ENCODE results near the gene SART1.

Gene SART1, protein sequence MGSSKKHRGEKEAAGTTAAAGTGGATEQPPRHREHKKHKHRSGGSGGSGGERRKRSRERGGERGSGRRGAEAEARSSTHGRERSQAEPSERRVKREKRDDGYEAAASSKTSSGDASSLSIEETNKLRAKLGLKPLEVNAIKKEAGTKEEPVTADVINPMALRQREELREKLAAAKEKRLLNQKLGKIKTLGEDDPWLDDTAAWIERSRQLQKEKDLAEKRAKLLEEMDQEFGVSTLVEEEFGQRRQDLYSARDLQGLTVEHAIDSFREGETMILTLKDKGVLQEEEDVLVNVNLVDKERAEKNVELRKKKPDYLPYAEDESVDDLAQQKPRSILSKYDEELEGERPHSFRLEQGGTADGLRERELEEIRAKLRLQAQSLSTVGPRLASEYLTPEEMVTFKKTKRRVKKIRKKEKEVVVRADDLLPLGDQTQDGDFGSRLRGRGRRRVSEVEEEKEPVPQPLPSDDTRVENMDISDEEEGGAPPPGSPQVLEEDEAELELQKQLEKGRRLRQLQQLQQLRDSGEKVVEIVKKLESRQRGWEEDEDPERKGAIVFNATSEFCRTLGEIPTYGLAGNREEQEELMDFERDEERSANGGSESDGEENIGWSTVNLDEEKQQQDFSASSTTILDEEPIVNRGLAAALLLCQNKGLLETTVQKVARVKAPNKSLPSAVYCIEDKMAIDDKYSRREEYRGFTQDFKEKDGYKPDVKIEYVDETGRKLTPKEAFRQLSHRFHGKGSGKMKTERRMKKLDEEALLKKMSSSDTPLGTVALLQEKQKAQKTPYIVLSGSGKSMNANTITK

DNA sequence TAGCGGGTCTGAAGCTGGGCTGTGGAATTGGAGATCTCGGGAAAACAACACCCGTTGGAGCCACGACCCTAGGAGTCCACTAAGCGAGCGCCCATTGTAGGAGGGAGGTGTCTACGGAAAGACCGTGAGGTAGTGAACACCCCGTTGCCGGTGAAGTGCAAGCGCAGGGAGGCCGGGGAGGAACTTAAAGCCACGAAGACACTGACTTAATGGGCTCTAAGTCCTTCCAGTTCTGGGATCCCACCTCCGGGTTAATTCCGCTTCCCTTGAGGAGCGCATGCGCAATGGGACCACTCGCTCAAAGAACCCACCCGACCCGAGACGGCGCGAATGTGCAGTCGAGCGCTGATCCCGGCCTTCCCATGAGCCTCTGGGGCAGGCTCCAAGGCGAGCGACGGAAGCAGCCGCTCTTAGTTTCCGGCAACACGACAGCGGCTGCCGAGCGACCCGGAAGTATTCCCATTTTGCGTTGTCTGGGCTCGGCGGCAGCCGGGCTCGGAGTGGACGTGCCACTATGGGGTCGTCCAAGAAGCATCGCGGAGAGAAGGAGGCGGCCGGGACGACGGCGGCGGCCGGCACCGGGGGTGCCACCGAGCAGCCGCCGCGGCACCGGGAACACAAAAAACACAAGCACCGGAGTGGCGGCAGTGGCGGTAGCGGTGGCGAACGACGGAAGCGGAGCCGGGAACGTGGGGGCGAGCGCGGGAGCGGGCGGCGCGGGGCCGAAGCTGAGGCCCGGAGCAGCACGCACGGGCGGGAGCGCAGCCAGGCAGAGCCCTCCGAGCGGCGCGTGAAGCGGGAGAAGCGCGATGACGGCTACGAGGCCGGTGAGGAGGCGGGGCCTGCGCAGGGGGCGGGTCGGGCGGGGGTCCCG lies at the start of gene SART1:
Gene SART1, plus strand, starts transcription at position 468 of the 874 bp plus-strand sequence. Its CDS starts 47 bp downstream, at position 515.
- DNase-seq (ENCODE audit: extremely low read depth in 1 of 2, low read depth in 1 of 2): peak; percentile 93 to 97

DNA sequence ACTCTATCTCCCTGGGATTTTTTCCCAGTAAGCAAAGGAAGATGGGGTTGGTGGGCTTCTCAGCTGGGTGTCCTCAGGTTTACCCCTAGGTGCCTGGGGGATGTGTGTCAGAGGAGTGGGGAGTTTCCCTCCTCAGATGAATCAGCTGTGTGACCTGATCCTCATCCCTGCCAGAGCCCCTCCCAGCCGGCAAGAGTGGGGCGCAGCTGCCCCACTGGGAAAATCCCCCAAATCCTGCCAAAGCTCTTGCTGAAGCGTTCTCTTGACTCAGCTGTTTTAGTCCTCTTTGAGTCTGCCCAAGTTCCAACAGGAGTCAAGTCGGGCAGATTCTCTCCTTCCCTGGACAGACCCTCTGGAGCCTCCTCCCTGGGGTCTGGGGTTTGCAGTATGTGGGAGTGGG lies 48.7 kb upstream of the SART1 start:
- no peak for DNase-seq (ENCODE audit: extremely low read depth in 1 of 2, low read depth in 1 of 2)

DNA sequence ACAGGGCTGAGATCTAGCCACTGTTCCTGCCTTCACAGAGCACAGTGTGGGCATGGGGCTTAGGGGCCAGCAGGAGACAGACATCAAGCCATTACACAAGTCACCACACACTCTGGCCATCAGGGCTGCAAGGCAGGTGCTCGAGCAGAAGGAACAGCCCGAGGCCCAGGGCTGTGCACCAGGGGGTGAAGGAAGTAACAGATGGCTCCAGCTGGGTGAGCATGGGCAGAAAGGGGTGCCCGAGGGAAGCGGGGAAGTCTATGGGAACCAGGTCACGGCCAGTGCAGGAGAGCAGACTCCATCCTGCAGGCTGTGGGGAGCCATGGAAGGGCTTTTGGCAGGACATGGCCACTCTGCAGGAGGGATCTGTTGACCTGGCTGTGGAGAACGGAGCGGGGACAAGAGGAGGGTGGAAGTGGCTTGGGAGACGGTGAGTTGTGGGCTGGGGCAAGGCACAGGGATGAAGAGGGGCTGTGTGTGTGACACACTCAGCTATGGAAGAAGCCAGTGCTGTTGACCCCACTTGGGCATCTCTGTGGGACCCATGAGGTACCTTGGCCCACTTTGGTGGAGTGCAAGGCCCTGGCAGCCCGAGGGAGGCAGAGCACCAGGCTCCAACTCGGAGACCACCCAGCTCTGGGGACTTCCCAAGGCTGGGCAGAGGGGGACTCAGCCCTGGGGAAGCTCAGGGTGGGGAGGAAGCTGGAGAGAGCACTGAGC lies 46.3 kb upstream of the SART1 start:
- no peak for DNase-seq (ENCODE audit: extremely low read depth in 1 of 2, low read depth in 1 of 2)

DNA sequence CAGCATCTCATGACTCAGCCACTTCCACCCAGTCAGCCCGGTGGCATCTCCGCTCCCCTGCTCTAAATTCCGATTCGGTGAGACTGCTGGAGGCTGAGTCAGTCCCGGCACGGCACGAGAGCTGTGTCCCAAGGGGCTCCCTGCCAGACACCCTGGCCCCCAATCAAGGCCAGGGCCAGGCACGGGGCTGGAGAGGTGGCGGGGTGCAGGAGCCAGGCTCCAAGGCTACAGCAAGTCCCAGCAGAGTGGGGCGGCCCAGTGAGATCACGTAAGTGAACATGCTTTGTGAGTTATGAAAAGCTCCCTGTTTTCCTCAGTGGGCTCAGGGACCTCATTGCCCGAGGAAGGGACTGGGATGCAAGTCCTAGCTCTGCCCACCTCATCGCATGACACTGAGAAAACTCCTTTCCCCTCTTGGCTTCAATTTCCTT lies 45.7 kb upstream of the SART1 start:
- no peak for DNase-seq (ENCODE audit: extremely low read depth in 1 of 2, low read depth in 1 of 2)

DNA sequence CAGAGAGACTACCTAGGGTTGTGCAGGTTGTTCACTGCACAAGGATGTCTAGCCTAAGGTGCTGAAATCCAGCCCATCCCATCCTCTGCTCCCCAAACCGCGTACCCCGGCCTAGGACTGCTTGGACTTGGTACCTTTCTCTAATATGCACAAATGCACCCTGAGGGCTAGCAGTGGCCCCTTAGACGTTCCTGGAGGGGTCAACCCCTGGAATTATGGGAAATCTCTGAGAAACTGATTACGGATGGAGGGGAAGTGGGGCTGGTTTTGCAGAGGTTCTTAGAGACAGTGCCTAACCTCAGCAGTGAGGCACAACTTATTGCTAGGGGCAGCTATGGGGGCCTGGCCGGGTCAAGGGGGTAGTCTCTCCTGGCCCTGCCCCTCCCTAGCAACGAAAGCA lies 45.1 kb upstream of the SART1 start:
- no peak for DNase-seq (ENCODE audit: extremely low read depth in 1 of 2, low read depth in 1 of 2)

DNA sequence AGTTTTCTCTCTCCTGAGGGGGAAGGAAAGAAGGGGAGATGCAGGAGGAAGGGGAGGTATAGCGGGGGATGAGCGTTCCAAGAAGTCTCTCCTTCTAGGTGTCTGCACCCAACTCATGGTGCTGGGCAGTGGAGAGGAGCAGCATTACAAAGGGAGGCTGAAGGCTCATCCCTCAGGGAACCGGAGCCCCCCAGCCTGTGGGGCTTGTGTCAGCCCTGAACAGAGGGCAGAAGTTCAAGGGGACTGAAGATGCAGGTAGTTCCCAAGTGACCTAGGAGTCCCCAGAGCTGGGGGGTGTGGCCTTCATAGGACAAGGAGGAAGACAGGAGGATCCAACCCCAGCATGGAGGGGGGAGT lies 44.5 kb upstream of the SART1 start:
- DNase-seq (ENCODE audit: extremely low read depth in 1 of 2, low read depth in 1 of 2): no peak

DNA sequence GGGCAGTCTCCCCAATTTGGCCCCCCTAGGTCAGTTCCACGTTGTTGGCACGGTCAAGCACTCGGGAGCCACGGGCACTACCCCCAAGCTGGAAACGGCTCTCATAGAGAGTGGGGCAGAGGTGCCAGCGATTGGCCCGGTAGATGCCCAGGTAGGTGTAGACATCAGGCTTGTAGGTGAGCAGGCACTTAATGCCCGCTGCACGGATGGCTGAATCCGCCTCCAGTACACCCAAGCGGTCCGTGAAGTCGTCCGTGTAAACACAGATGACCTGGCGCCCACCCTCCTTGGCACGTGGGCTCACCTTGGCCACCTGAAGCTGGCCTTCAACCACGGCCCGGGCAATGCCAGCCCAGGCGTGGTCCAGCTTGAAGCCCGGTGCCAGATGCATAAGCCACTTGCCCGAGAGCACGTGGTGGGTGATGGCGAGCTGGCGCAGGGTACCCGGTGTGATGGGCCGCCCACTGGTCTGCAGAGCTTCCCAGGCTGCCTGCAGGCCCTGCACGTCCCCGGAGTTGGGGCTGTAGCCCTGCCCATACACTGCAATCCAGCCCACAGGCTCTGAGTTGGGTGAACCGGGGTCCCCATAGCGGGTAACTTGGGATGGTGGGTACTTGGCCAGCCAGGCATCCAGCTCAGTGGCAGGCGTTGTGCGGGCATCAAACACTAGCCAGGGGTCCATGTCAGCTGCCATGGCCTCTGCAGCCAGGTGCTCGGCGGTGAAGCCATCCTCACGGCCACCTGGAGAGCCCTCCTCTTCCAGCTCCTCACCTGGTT lies 43.9 kb upstream of the SART1 start:
- no peak for DNase-seq (ENCODE audit: extremely low read depth in 1 of 2, low read depth in 1 of 2)

DNA sequence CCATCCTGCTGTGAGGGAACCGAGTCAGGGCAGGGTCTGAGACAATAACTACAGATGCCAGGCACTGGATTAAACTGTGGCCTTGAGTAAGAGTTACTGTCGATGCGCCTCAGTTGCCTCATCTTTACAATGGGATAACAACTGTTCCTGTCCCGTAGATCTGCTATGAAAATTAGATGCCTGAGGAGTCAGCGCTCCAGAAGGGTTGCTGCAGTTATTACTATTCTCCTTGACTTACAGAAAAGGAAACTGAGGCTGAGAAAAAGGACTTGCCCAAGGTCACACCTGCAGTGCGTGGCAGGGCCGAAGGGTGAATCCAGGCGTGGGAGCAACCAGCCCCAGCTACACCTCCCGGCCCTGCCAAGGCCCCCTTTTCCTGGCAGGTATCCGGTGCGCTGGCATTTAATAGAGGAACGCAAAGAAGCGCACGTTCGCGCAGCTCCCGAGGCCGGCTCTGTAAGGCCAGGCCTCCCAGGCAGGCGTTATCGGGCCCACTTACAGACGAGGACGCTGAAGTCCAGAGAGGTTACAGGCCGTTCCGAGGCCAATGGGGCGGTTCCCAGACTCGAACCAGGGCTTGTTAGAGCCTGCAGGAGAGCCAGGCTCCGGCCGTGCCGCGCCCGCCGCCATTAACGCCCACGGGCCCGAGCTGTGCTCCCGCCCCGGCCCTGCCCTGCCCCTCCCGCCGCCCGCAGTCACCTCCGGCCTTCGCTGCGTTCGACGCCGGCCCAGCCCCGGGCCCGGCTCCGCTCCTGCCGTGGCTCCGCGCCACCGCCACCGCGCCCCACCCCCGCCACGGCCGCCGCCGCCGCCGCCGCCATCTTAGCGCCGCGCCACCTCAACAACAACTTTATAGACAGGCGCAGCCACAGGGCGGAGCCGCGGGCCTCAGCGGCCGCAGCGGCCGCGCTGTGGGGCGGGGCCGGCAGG lies 43.1 kb upstream of the SART1 start, which contains the start of gene C11orf68:
Gene C11orf68, minus strand, starts transcription at position 852 of the 930 bp plus-strand sequence. Its CDS starts 31 bp downstream, at position 821.
- no peak for DNase-seq (ENCODE audit: extremely low read depth in 1 of 2, low read depth in 1 of 2)

DNA sequence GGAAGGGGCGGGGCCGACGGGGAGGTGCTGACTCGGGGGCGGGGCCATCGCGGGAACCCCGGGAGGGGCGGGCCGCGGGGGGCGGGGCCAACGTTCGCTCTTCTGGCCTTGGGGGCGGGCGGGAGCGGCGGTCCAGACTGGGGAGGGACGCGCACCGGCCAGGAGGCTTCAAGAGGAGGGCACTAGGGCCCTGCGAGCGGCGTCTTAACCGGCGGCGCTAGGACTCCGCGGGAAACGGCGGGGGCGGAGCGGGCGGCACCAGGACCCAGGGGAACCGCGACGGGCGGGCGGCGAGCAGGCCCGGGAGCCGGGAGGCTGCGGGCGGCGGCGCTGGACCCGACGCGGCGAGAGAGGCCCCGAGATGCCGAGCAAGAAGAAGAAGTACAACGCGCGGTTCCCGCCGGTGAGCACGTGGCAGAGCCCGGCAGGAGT lies 42.4 kb upstream of the SART1 start, which contains the start of gene DRAP1:
Gene DRAP1, plus strand, starts transcription at position 286 of the 432 bp plus-strand sequence. Its CDS starts 76 bp downstream, at position 362.
- peak; percentile 97 to 98 for DNase-seq (ENCODE audit: extremely low read depth in 1 of 2, low read depth in 1 of 2)

DNA sequence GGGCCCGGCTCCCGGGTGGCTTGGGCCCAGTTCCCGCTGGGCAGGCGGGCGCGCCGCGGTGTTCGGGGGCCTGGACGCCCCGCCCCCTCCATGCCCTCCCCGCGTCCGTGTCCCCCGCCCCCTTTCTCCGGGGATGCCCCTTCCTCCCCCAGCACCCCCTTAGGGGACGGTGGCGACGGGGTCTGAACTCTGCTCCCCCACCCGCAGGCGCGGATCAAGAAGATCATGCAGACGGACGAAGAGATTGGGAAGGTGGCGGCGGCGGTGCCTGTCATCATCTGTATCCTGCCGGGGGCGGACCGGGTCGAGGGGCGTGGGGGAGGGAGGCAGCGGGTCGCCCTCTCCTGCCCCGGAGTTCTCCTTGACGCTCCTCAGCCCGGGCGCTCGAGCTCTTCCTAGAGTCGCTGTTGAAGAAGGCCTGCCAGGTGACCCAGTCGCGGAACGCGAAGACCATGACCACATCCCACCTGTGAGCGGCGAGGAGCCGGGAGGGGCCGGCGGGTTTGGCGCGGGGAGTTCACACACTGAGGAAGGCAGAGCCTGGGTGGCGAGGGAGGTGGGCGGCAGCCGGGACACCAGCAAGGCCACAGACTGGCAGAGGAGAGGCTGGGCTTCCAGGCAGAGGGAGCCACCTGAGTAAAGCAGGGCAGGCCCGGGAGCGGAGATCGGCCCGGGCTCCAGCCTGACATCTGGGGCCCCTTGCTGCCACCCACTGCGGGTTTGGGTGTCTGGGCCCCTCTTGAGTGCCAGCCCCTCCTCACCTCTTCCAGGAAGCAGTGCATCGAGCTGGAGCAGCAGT lies 41.8 kb upstream of the SART1 start:
- no peak for DNase-seq (ENCODE audit: extremely low read depth in 1 of 2, low read depth in 1 of 2)

DNA sequence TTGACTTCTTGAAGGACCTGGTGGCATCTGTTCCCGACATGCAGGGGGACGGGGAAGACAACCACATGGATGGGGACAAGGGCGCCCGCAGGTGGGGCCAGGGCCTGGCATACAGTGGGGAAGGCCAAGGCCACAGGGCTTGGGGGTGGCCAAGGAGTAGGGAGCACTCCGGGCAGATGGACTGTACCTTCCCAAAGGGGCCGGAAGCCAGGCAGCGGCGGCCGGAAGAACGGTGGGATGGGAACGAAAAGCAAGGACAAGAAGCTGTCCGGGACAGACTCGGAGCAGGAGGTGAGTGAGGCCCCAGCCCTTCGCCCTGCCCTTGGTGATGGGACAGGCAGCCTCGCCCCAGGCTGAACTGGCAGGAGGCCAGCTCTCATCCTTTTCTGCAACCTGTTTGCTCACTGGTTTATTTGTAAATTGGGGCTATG lies 41.1 kb upstream of the SART1 start:
- DNase-seq (ENCODE audit: extremely low read depth in 1 of 2, low read depth in 1 of 2): no peak

DNA sequence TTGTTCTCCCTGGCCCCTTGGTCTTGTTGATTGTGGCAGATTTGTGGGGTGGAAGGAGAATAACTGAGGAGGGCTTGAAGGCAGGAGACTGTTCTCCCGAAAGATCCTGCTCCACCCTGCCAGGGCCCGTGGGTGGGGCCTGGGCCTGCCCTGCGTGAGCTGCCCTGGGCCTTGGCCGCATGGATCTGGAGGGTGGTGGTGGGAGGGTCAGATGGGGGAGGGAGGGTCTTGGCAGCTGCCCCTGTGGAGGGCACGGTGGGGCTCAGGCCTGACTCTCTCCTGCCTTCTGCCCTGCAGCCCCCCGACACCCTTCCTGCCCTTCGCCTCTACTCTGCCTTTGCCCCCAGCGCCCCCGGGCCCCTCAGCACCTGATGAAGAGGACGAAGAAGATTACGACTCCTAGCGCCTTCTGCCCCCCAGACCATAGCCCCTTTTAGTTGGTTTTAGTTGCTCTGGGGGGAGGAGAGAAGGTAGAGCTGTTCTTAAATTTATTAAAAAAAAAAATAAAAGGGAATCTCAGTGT lies 40.4 kb upstream of the SART1 start:
- DNase-seq (ENCODE audit: extremely low read depth in 1 of 2, low read depth in 1 of 2): no peak

DNA sequence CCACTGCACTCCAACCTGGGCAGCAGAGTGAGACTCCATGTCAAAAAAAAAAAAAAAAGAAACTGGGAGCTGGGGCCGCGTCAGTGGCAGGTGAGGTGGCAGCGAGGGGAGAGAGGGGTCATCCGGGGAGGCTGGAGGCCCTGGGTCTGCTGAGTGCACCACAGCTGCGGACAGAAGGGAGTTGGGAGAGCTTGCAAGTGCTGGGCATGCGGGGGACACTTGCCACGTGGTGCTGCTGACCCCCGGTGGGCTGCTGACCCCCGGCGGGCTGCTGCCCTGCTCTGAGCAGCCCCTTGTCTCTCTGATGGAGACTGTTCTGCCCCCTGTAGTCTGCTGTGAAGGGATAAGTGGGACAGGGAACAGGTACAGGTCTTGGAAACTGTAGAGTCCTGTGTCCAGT lies 39.7 kb upstream of the SART1 start:
- DNase-seq (ENCODE audit: extremely low read depth in 1 of 2, low read depth in 1 of 2): no peak

DNA sequence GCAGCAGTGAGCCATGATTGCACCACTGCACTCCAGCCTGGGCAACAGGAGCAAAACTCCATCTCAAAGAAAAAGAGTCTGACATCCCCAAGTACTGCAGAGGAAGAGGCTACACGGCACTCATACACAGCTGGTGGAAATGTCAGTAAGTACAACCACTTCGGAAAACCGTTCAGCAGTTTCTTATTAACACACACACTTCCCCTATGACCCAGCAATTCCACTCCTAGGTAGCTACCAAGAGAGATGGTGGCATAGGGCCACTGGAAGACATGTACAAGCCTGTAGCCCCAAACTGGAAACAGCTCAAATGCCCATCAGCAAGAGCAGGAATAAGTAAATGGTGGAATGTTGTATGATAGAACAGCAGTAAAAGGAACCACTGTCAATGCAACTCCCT lies 39.0 kb upstream of the SART1 start:
- DNase-seq (ENCODE audit: extremely low read depth in 1 of 2, low read depth in 1 of 2): no peak

DNA sequence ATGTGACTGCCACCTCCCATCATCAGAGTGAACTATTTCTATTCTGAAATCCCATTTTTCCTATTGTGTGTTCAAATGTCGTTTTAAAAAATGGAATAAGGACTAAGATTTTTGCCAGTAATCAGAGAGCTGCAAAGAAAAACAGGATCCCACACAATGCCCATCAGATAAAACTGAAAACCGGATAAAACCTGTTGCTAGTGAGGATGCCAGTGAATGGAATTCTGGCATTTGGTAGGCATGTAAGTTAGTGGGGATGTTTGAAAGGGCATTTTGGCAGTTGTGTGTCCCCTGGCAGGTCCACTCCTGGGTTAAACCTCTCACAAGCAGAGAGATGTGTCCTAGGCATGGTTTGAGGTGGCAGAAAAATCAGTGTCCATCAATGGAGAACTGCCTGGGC lies 36.1 kb upstream of the SART1 start:
- no peak for DNase-seq (ENCODE audit: extremely low read depth in 1 of 2, low read depth in 1 of 2)

DNA sequence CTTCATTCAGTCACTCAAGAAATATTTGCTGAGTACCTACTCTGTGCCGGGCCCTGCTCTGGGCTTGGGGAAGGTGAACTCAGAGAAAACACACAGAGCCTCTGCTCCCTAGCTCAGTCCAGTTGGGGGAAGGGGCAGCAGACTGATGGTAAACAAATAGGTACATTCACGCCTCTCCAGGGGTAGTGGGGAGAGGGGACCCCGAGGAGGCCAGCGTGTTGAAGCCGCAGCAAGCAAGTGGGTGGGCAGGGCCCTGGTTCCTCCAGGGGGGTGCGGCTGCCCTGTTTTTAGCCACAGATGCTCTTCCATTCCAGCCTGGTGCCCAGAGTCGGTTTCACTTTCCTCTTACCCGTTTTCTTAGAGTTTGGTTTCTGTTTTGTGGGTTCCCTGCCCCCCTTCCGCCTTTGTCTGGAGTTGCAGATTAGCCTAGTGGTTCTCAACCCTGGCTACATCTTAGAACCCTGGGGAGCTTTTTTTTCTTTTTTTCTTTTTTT lies 33.6 kb upstream of the SART1 start:
- peak; percentile 47 to 72 for DNase-seq (ENCODE audit: extremely low read depth in 1 of 2, low read depth in 1 of 2)

DNA sequence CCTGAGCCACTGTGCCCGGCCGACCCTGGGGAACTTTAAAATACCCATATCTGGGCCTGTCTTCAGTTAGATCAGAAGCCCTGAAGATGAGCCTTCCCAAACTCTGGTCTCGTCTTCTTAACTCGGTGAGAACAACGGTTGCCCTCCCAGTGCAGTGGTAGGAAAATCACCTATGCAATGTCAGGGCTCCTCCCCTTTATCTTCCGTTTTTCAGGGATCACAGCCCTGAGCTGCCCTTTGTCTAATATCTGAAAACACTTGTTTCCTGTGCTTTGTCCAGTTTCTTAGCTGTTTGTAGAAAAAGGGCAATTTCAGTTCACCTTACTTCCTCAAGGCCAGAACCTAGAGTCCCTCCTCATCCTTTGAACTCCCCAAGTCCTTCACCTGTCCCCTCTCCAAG lies 32.9 kb upstream of the SART1 start:
- DNase-seq (ENCODE audit: extremely low read depth in 1 of 2, low read depth in 1 of 2): no peak

Data from stimulated activated CD8-positive, alpha-beta memory T cell treated with anti-CD3 and anti-CD28 coated beads, Interleukin-7, amount 100 ng/mL, for 48 hours (primary cell).